Stimulated activated CD8-positive, alpha-beta memory T cell treated with anti-CD3 and anti-CD28 coated beads, Interleukin-15, amount 100 ng/mL, for 1 hour (primary cell): ENCODE data around the gene ATP6V0C.

Experiments used
- DNase-seq: peaks from one replicate; pipeline ENCODE4 v3.0.0-alpha.2; 2020; ENCODE audit warnings: low read depth

The ATP6V0C gene

DNA sequence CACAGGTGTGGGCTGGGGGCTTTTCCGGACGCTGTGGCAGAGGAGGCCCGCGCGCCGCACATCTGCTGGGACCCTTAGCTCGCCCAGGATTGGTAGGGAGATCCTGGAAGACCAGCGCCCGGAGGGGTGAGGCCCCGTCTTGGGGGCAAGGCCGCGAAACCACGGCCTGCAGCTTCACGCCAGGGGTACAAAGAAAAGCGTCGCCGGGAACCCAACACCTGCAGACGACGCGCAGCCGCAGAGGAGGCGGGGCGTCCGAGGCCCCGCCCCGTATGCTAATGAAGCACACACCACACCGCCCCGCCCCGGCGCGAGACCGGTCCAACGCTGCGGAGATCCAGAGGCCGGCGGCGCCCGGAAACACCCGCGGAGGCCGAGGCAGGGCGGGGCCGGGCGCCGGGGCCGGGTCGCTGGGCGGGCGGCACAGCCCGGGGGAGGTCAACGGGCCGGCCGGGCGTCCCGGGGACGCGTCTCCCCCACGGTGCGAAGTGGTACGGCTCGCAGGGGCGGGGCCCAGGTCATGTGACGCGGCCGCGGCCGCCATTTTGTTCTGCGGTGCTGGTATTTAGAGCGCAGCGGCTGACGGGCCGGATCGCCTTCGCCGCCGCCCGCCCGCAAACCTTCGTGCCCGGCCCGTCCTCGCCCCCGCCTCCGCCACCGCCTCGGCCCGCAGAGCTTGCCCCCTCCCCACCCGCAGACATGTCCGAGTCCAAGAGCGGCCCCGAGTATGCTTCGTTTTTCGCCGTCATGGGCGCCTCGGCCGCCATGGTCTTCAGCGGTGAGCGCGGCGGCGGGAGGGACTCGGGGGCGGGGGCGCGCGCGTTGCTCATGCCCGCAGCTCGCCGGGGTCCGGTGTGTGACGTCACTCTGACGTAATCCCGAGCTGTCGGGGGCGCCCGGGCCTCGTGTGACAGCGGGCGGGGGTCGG lies at the start of gene ATP6V0C:
Gene ATP6V0C (plus strand): TSS at position 548 of the 928 bp plus-strand sequence. CDS start 152 bp downstream, at position 700.
- peak; percentile 75 for DNase-seq

DNA sequence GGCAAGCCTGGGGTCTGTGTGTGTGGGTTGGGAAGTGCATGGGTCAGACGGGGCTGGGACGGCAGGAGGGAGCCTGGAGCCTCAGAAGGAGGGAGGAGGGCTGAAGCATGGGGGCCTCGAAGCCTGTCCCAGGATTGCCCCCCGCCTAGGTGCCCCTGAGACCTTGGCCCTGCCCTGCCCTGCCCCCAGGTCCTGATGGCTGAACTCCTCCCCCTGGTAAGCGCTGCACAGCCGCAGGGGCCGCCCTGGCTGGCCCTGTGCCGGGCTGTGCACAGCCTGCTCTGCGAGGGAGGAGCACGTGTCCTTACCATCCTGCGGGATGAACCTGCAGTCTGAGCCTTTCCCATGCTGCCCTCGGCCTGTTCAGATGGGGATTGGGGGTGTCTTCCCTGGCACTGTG lies 49.4 kb upstream of the ATP6V0C start:
- no peak for DNase-seq

DNA sequence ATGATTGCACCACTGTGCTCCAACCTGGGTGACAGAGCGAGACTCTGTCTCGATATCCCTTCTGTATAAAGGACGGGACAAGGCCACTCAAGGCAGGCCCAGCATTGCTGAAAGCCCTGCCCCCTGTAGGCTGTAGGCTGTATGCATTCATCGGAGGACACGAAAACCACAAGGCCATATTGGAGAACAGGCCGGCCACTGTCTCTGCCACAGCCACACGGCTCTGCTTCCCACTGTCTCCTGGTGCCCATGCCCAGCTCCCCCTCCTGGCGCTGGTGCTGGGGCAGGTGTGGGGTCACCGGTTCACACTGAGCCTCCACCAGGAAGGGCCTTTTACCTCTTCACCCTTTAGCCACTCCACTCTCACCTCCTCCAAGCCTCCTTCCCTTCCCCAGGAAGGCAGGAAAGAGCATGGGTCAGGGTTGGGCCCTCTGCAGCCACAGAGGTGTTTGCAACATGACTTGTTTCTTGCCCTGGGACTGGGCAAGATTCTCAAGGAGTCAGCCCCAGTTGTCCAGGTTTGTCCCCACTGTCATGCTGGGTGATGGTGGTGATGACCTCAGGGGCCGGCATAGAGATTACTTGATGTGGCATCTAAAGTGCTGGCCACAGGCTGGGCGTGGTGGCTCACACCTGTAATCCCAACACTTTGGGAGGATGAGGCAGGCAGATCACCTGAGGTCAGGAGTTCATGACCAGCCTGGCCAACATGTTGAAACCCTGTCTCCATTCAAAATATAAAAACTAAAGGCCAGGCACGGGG lies 47.9 kb upstream of the ATP6V0C start:
- no peak for DNase-seq

DNA sequence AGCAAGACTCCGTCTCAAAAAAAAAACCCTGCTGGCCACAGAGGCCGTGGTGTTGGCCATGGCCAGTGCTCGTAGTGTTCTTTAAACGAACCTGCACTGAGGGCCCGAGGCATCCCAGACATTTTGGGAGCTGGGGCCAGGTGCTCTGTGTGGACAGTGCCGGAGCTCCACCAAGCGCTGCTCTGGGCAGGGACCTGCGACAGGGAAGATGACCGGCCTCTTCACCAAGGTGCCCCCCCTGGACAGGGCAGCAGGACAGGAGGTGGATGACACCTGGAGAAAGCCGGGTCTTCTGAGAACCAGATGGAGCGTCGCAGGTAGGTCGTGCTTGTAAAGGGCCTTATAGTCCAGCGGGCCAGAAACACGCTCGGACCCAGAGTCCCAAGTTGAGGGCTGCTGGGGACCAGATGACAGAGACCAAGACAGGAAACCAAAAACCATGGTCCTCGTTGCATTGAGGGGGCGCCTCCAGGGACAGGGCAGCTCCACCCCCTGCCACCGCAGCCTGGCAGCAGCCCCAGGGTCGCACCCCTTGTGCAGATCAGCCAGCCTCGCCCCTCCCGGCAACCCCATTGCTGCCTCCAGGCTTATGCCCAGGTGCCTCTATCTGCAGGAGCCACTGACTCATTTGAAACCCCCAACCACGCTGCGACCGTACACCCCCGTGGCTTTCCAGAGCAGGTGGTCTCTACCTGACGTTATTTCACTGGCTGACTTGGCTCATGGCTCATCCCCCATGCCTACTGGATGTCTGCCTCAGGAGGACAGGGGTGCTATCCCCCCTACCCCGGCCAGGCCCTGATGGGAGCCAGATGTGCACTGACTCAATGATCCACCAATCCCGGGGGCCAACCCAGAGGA lies 46.9 kb upstream of the ATP6V0C start:
- no peak for DNase-seq

DNA sequence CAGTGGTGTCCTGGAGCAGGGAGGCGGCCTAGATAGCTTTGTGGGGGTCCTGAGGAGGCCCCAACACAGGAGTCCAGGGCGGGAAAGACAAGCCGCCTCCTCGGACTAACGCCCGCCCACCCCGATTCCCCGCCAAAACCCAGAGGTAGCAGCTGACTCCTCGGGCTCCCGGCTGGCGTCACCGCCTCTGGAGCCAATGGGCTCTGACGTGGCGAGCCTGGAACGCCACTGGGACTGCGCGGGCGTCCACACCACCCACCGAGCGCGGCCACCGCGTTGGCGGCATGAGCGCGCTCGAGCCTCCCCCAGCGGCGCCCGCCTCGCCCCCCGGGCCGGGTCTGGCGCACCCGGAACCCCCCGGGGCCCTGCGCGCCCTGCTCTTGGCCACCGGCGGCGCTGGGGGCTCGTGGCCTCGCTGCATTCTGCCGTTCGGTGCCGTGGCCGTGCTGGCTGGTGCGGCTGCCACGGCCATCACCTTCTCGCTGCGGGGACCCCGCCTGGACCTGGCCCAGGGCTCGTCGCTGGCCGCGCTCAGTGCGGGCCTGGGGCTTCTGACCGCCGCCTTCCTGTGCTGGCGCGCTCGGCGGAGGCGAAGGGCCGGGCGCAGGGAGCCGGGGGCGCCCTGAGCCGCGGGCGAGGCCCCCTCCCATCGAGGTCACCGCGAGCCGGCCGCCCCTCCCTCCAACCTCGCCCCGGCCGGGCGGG lies 46.1 kb upstream of the ATP6V0C start:
- no peak for DNase-seq

DNA sequence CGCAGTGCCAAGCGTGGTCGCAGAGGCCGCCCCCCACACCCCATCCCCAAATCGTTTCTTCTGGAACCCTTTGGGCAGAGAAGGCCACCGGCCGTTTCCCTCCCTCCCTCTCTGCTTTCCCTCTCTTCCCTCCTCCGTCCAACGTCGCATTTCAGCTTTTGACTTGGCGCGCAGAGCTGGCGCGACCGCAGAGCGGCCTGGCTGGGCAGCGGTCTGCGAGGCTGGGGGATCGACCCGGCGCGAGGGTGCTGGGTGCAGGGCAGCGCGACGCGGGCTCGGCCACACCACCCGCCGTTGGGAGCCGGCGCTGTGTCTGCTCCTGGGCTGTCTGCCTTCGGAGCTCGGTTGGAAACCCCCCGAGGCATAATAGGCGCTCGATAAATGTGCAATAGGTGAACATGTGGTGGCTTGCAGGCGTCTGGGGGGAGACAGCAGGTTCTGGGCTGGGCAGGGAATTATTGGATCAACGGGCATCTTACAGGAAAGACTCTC lies 45.5 kb upstream of the ATP6V0C start:
- no peak for DNase-seq

DNA sequence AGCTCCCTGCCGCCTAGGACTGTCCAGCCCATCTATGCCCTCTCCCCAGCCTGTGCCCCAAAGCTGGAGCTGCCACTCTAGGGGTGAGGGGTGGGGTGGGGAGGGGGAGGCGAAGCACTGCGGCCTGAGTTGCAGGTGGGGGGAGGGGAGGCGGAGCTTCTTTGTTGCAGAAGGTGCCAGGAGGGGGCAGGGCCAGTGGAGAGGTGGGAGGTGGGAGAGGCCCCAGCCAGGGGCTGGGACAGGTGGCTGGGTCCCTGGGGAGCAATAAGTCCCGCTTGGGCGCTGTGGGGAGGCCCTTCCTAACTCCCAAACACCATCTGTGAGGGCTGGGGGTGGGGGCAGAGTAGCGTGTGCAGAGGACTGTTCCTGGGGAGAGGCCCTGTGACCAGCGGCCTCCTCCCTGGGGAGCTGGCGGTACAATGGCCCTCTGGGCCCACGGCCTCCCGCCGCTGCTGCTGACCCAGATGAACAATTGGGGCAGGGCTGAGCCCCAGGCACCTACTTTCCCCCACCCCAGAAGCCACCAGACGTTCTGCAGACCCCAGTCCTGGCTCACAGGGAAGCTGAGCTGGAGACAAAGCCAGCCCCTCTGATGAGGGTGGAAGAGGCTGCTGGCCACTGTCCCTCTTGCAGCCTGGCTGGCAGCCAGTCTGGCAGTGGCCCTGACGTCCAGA lies 44.9 kb upstream of the ATP6V0C start:
- DNase-seq: no peak

DNA sequence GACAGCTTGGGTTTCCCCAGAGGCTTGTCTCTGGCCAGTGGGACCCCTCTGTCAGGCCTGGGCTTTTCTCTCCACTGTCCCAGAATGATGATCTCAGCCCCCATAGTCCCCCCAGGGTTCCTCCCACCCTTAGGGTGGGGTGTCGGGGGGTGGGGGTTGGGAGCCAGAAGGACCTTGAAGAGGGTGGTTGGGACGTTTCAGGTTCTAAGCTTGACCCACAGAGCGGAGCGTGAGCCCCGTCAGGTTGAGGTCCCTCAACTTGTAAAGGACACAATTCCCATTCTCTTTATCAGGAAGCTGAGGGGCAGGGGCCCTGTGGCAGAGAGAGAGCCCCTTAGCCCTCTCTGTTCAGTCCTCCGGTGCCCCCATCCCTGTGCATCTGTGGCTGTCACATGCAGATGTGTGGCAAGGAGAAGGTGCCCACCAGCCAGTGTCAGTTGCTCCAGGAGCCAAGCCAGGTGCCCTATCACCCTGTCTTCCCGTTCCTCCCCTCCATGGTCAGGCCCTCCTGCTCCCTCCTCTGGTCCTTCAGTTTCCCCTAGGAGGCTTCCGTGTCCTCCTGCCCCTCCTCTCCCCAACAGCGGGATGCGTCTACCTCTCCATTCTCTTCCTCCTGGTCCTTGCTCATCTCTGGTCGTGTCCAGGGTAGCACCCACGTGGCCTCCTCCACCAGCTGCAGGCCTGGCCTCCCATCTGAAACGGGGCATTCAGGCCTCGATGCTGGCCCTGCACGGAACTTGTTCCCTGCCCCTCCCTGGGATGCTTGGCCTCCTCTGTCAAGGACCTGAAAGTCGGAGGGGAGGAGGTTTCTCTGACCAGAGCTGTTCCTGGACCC lies 44.1 kb upstream of the ATP6V0C start:
- no peak for DNase-seq

DNA sequence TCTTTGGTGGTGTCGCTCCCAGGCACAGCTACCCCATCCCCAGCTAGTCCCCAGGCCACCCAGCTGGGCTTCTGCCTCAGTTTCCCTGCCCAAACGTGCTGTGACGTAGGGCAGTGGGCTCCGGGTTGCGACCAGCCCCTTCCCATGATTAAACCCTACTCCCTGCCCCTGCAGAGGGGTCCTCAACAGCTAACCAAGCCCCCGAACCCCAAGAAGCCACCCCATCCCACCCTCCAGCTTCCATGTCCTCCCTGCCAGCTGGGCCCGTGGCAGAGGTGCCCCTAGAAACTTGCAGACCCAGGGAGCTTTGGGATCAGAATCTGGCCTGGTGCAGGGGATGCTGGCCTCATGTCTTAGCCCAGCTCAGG lies 43.5 kb upstream of the ATP6V0C start:
- no peak for DNase-seq

DNA sequence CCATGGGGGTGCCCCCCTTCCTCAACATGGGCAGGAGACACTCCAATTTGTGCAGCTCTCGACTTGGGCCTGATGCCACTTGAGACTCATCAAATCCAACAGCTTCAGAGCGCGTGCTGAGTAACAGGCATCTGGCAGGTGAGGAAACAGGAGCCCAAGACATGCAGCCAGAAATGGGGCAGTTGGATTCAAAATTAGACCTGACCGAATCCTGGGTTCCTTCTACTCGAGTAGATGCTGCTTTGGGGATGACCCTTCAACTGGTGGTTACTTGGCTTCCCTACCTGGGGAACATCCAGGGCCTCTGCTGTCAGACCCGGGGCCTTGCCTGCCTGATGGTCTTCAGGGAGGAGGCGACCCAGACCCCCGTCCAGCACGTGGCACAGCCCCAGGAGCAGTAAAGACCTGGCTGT lies 43.1 kb upstream of the ATP6V0C start:
- DNase-seq: no peak

DNA sequence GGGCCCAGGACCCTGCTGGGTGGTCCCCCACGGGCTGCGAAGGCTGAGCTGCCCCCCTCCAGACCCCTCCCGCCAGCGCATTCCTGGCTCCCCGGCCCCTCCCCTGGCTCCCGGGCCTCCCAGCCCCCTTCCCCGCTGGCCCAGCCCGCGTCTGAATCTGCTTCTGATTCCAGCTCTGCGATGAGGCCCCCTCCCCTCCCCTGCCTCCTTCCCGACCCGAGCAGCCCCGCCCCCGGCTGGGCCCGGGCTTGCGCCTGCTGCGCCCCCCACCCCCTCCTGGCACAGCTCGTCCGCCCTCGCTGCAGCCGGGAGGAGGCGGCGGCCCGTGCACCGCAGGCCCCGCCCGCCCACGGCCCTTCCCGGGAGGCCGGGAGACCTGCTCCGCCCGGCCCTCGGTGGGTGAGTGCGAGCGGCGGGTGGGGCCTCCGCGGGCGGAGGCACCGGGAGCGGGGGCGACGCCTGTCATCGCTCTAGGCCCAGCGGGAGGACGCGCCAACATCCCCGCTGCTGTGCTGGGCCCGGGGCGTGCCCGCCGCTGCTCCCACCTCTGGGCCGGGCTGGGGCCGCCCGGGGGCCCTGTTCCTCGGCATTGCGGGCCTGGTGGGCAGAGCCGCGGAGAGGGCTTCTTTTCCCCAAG lies 42.6 kb upstream of the ATP6V0C start, which contains the start of gene NTN3:
Gene NTN3 (plus strand): TSS at position 282 of the 637 bp plus-strand sequence. CDS start 405 bp downstream, outside the sequence.
- no peak for DNase-seq

DNA sequence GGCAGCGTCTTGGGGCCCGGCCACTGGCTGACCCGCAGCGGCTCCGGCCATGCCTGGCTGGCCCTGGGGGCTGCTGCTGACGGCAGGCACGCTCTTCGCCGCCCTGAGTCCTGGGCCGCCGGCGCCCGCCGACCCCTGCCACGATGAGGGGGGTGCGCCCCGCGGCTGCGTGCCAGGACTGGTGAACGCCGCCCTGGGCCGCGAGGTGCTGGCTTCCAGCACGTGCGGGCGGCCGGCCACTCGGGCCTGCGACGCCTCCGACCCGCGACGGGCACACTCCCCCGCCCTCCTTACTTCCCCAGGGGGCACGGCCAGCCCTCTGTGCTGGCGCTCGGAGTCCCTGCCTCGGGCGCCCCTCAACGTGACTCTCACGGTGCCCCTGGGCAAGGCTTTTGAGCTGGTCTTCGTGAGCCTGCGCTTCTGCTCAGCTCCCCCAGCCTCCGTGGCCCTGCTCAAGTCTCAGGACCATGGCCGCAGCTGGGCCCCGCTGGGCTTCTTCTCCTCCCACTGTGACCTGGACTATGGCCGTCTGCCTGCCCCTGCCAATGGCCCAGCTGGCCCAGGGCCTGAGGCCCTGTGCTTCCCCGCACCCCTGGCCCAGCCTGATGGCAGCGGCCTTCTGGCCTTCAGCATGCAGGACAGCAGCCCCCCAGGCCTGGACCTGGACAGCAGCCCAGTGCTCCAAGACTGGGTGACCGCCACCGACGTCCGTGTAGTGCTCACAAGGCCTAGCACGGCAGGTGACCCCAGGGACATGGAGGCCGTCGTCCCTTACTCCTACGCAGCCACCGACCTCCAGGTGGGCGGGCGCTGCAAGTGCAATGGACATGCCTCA lies 41.9 kb upstream of the ATP6V0C start:
- DNase-seq: no peak

DNA sequence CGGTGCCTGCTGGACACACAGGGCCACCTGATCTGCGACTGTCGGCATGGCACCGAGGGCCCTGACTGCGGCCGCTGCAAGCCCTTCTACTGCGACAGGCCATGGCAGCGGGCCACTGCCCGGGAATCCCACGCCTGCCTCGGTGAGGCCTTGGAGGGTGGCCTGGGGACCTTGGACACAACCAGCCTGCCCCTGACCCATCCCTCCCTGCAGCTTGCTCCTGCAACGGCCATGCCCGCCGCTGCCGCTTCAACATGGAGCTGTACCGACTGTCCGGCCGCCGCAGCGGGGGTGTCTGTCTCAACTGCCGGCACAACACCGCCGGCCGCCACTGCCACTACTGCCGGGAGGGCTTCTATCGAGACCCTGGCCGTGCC lies 41.3 kb upstream of the ATP6V0C start:
- no peak for DNase-seq

DNA sequence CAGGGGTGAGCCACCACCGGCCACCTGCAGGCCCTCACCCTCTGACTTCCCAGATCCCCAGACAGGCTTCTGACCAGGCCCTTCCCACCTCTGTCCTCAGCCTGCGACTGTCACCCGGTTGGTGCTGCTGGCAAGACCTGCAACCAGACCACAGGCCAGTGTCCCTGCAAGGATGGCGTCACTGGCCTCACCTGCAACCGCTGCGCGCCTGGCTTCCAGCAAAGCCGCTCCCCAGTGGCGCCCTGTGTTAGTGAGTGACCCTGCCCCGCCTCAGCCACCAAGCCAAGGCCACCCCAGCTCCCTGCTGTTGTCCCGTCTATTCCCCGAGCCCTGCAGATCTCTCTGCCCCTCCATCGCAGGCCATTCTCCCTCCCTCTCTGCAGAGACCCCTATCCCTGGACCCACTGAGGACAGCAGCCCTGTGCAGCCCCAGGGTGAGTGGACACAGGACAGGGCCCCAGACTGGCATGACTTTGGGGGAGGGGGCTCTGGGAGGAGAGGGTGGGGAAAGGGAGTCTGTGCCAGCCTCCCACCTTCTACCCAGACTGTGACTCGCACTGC lies 40.8 kb upstream of the ATP6V0C start:
- no peak for DNase-seq

DNA sequence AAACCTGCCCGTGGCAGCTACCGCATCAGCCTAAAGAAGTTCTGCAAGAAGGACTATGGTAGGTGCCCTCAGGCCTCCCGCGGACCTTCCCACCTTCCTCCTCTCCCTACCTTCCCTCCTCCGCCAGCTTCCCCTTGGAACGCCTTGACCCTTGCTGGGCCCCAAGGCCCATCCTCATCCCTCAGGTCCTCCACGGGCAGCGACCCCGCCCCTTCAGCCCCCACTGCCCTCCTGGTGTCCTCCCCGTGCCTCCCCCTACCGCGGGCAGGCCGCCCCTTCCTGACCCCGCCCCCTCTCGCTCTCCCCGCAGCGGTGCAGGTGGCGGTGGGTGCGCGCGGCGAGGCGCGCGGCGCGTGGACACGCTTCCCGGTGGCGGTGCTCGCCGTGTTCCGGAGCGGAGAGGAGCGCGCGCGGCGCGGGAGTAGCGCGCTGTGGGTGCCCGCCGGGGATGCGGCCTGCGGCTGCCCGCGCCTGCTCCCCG lies 40.3 kb upstream of the ATP6V0C start:
- DNase-seq: no peak

DNA sequence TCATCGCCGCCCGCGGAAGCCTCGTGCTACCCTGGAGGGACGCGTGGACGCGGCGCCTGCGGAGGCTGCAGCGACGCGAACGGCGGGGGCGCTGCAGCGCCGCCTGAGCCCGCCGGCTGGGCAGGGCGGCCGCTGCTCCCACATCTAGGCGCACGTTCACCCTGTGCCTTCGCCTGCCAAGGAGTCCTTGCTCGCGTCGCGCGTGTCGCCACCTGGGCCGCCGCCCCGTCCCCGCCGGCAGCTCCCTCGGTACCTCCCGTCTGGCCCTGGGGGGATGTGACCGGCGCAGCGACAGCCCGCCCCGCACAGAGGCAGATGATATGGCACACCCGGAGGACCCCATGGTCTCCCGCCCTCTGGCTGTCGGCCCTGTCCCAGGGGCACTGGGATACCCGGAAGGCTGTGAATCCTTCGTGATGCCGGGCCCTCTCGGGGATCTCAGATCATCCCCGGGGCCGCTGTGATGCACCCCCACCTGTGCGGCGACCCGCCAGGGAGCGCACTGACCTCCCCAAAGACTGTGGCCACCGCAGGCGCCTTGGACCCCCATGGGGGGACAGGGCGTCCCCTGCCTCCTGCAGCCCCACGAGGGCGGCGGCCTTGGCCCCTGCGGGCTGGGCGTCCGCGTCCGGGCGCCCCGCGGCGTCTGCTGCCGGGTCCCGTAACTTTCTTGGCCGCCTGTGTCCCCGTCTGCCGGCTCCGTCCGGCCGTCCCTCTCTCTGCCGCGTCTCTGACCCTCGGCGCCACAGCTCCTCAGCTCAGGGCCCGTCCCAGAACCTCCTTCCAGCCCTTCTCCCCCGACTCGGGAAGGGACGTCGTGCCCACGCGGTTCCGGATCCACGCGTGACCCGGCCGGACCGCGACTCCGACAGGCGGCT lies 39.5 kb upstream of the ATP6V0C start:
- DNase-seq: peak; percentile 27

DNA sequence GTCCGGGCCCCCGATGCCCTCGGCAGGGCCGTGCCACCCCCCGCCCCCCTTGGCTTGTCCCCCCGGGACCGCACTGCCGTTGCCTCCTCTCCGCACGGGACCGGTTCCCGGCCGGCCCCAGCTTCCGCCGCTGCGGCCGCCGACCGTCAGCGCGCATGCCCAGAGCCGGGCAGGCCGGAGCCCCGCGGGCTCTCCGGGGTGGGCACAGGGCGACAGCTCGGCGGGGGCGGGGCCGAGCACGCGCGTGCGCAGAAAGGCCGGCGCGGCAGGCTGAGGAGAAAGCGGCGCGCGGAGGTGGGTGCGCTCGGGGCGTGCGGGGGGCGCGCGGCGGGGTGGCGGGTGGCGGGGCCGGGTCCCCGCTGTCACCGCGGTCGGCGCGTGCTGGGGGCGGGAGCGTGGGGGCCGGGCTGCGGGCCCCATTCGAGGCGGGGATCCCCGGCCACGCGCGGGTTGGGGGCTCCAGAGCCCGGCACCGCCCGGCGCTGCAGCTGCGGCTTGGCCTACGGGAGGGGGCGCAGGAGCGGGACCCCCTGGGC lies 38.8 kb upstream of the ATP6V0C start, which contains the start of gene TBC1D24:
Gene TBC1D24 (plus strand): TSS at position 251 of the 536 bp plus-strand sequence. CDS start 21,022 bp downstream, outside the sequence.
- DNase-seq: peak; percentile 50
